ENCODE data around the gene DHRSX. TPM values are rescaled to one million over a fixed set of nuclear protein-coding genes. Genes with fewer than 3 reads are reported as not detected.

DHRSX gene
- total and polyA plus RNA-seq, 9 of the 15 experiments (the other 6 are each of a cell fraction or from before 2014, with no cell fraction given): 0.59 to 11.0 (median 6.2) TPM

DNA sequence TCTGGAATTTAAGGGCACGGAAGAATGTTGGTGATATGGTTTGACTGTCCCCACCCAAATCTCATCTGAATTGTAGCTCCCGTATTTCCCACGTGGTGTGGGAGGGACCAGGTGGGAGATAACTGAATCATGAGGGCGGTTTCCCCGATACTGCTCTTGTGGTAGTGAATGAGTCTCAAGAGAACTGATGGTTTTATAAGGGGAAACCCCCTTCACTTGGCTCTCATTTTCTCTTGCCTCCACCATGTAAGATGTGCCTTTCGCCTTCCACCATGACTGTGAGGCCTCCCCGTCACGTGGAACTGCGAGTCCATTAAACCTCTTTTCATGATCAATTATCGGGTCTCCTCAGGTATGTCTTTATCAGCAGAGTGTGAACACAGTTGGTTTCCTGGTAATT is 25.6 kb upstream of the DHRSX start (continued):
- TF ChIP-seq ZNF3 (CRISPR knock-in tag; IDR thresholded peaks at IDR 0.05): no peak
- TF ChIP-seq ZNF23 (CRISPR knock-in tag; IDR thresholded peaks at IDR 0.05): no peak
- no peak for TF ChIP-seq MYC (IDR thresholded peaks at IDR 0.05; ENCODE audit: low read depth, low read length)
- TF ChIP-seq MYC (CRISPR knock-in tag; IDR thresholded peaks at IDR 0.05; ENCODE audit: borderline replicate concordance, low read depth): no peak
- no peak for TF ChIP-seq PML (IDR thresholded peaks at IDR 0.05; ENCODE audit: low read length)

DNA sequence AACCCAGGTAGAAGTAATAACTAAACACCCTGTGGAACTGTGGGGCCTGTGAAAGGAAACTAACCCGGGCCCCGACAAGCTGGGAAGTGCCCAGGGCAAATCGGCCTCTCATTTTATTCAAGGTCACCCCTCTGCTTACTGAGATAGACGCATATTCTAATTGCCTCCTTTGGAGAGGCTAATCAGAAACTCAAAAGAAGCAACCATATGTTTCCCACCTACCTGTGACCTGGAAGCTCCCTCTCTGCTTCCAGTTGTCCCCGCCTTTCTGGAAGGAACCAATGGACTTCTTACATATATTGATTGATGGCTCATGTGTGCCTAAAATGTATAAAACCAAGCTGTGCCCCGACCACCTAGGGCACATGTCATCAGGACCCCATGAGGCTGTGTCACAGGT is 23.1 kb upstream of the DHRSX start:
- POLR2A ChIA-PET: no interaction called here
- peaks cover 12 to 19% of the 10 kb centered on the region in 2 experiments; a peak in 4 of 5 replicates for H3K27me3 ChIP-seq (ENCODE audit: control insufficient read depth in 2 of 2, insufficient read depth in 2 of 2, low read length in 2 of 2)
- CTCF ChIA-PET (ENCODE audit: low intra/inter-chr PET ratio): no interaction called here
- BruUV-seq (replicated peaks): no TSS peak
- intact Hi-C loops (cut with micrococcal nuclease): no loop called here
- no peaks in the 10 kb centered on the region for H3K9me3 ChIP-seq (replicated peaks; ENCODE audit: control insufficient read depth, insufficient read depth, low read depth, low read length)
- no peak overlapping the region for H3K9ac ChIP-seq (ENCODE audit: insufficient read depth in 1 of 2, low read depth in 2 of 2, low read length in 2 of 2)
- H3K4me1 ChIP-seq (replicated peaks in 1 of 2; ENCODE audit: control insufficient read depth in 2 of 2, insufficient read depth in 2 of 2, low read length in 2 of 2): no peaks in the 10 kb centered on the region
- no peaks in the 10 kb centered on the region for H3K9me1 ChIP-seq (ENCODE audit: control insufficient read depth, insufficient read depth, low read length)
- ATAC-seq: no peak
- no peaks in the 10 kb centered on the region for H4K20me1 ChIP-seq (replicated peaks; ENCODE audit: control insufficient read depth, insufficient read depth, low read length)
- no peaks in the 10 kb centered on the region for H3K79me2 ChIP-seq (ENCODE audit: control insufficient read depth, insufficient read depth, low read length)
- 0% methylated on average over 6 of the region's 6 CpGs for WGBS (ENCODE audit: insufficient coverage, low coverage, missing lambda C conversion rate)
- in situ Hi-C loops (cut with MboI): no loop called here
- FAIRE-seq: no peak
- H3K27ac ChIP-seq (ENCODE audit: extremely low read depth, low read depth, low read length): no peak overlapping the region
- no peak overlapping the region for H3K4me2 ChIP-seq (ENCODE audit: insufficient read depth, low read length)
- no peak for TF ChIP-seq EP400 (IDR thresholded peaks at IDR 0.05)
- no peak for TF ChIP-seq ARHGAP35 (IDR thresholded peaks at IDR 0.05; ENCODE audit: partially characterized antibody)
- no peak for TF ChIP-seq JUND (IDR thresholded peaks at IDR 0.05; ENCODE audit: borderline replicate concordance, low read depth, low read length)
- TF ChIP-seq JUND (tag; IDR thresholded peaks at IDR 0.05; ENCODE audit: borderline replicate concordance, low read depth, low read length): no peak
- no peak overlapping the region for H2AFZ ChIP-seq (ENCODE audit: low read depth, low read length)
- H3K4me3 ChIP-seq: no peak overlapping the region
- DNase-seq (ENCODE audit: extremely low read depth in 1 of 4, low spot score in 3 of 4): no peak
- H3K36me3 ChIP-seq (ENCODE audit: control insufficient read depth, insufficient read depth, low read length): no peaks in the 10 kb centered on the region
